DMS114 treated with DMSO at 0.1 percent for 48 hours (cell line): ENCODE measurements around the gene ACAP3.

Source experiments
- DNase-seq: peaks from one replicate; lab custom pipeline; 2025; ENCODE audit not compliant: unreplicated experiment; lab: John Stamatoyannopoulos, UW

ACAP3 gene

GRCh38 chr1:1272341-1273208, 35.2 kb downstream of the ACAP3 start:
- no peak for DNase-seq

GRCh38 chr1:1270813-1271212, 36.9 kb downstream of the ACAP3 start:
- no peak for DNase-seq

GRCh38 chr1:1268284-1268682, 39.4 kb downstream of the ACAP3 start:
- DNase-seq = no peak

GRCh38 chr1:1267488-1268283, 40.0 kb downstream of the ACAP3 start:
- no peak for DNase-seq

DNA sequence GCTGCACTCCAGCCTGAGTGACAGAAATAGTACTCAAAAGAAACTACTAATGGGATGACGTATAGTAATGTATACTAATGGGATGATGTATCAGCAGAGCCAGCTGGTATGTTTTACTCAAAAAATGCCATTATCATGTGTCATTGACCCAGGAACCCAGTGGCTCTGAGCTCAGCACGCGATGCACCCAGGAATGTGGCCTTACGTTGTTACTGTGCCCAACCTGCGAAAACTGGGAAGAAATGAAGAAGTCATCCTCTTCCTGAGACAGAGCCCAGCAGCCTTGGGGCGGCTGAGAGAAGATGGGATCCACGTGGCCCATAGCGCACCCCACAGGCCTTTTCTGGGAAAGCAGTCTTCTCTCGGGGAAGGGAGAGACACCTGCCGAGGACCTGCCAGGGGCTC, 42.9 kb downstream of the ACAP3 start:
- DNase-seq = no peak

DNA sequence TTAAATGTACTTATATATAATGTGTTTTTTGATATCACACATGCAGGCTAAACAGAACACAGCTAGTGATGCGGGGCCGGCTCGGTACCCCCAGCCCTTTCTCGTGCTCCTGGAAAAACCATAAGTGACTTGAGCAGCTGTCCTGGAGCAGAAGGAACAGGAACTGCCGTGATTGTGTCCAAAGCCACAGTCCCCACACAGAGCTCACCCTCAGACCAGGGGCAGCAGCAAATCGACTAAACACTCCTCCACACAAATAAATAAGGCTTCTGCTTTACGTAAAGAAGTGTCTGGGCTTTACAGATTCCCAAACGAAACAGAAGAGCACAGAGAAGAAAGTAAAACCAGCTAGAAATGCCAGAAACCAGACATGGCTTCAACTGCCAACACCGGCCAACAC, 43.7 kb downstream of the ACAP3 start:
- no peak for DNase-seq

DNA sequence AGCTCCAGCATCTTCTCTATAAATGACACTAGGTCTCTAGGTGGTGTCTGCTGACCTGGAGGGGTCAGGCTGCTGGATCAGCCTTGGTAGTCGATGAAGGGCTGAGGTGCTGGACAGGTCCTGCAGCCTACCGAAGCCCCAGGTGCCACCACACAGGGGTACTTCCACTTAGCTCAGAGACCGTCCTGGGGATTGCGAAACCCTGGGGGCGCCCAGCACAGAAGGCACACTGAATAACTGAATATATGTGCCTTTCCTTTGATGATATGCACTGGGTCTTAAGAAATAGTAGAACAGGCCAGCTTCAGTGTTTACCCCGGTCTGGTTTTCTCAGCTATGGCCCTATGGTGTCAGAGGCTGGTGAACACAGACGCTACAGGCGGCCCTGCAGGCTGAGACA, 45.0 kb downstream of the ACAP3 start:
- DNase-seq = no peak

DNA sequence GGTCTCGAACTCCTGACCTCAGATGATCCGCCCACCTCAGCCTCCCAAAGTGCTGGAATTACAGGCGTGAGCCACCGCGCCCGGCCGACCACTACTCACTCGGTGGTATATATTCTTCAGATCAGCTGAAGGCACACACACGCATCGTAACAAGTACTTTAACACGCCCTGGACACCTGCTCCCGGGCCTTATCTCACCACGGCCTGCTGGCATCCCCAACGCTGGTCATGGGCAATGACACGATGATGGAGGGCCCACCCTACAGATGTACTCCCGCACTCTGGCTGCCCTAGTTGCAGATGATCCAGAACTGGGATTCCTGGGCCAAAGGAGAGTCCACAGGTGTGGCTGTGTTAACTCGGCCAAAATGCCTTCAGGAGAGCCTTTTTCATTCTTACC, 45.7 kb downstream of the ACAP3 start:
- DNase-seq = no peak

- DNase-seq = no peak
Measured at GRCh38 chr1:1260843-1261560, 46.7 kb downstream of the ACAP3 start.

DNA sequence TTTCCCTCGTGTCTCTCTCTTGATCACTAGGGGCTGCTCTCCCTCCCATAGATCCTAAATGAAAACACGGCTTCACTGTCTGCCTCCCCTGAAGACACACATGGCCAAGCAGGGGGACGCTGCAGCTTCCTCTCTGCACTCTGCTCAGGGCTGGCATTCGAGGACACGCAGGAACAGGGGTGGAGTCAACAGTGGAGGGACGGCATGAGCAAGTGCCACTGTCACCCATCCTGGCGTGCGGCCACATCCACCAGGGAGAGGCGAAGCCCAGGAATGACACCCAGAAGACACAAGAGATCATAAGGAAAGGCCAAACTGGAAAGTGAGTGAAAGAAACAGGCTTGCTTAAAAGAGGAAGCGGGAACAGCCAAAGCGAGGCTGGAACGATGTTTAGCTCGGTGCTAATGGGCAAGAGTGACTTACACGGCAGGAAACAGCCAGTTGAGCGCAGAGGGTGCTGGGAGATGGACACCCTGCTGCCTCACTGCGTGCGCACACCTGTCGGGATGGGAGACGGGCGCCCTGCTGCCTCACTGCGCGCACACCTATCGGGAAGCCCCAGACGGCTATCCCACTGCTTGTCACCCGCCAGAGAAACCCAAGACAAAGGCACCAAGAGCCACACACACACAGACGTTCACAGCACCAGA, 47.7 kb downstream of the ACAP3 start:
- no peak for DNase-seq

DNA sequence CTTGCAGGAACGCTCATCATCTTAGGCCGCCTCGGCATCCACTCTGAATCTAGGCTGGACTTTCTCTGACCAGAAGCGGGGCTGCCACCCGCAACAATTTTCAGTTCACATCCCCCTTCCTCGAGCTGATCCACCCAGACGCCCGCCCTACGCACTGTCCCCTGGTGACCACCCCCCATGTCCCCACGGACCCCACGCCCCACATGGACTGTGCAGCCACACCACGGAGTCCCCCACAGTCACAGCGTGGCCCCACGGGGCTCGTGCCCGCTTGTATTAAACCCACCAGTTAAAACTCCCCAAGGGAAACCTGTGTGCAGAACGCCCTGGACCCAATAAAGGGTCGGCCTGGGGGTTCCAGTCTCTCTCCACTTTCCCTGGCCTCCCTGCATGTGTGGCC, 48.2 kb downstream of the ACAP3 start:
- no peak for DNase-seq

GRCh38 chr1:1259119-1259488, 48.6 kb downstream of the ACAP3 start:
- no peak for DNase-seq

- no peak for DNase-seq
Measured at GRCh38 chr1:1256956-1257871, 50.5 kb downstream of the ACAP3 start.

GRCh38 chr1:1255611-1256010, 52.1 kb downstream of the ACAP3 start:
- DNase-seq = no peak

GRCh38 chr1:1255078-1255477, 52.7 kb downstream of the ACAP3 start:
- DNase-seq = no peak

DNA sequence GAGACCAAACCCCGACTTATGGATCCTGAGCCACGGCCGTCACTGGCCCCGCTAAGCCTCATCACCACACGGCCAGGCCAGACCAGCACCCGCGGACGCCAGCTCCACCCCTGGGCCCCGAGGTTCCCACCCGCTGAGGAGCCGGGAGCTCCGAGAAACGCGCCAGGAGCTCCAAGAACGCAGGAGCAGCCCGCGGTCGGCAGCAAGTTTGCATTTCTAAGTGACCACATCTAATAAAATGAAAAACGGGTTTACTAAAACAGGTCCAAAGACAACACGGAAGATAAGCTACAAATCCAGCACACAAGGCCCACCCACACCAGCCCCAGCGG, 53.1 kb downstream of the ACAP3 start:
- DNase-seq = no peak

- DNase-seq = no peak
Measured at GRCh38 chr1:1253972-1254666, 53.6 kb downstream of the ACAP3 start.

GRCh38 chr1:1253314-1253713, 54.4 kb downstream of the ACAP3 start:
- DNase-seq = no peak

- DNase-seq = no peak
Measured at GRCh38 chr1:1250786-1251284, 56.9 kb downstream of the ACAP3 start.
